Colonic mucosa (tissue), 4 donors: ENCODE data around the gene CKM. TPM values are rescaled to one million over a fixed set of nuclear protein-coding genes. Genes with fewer than 3 reads are reported as not detected.

Source experiments
- DNase-seq: peaks from one replicate; pipeline ENCODE4 v3.0.0-alpha.2; 2020
- H3K27ac ChIP-seq: fragments of 200-600 bp; one replicate; pipeline ENCODE4 v1.8.0; 2021
- H3K27me3 ChIP-seq: fragments of 200-600 bp; one replicate; pipeline ENCODE4 v1.8.0; 2021
- H3K36me3 ChIP-seq: fragments of 200-600 bp; one replicate; pipeline ENCODE4 v1.8.0; 2021
- H3K4me1 ChIP-seq: fragments of 200-600 bp; one replicate; pipeline ENCODE4 v1.8.0; 2021; ENCODE audit warnings: mild to moderate bottlenecking
- H3K4me3 ChIP-seq: fragments of 200-600 bp; one replicate; pipeline ENCODE4 v1.8.0; 2021
- H3K9ac ChIP-seq, 2 donors: one replicate each; pipeline ENCODE4 v1.7.0; 2013; ENCODE audit warnings: control low read depth in 2 of 2, low read depth in 2 of 2, low read length in 2 of 2
- H3K9me3 ChIP-seq: fragments of 200-600 bp; one replicate; pipeline ENCODE4 v1.8.0; 2021
- CTCF ChIP-seq: fragments of 200-600 bp; IDR thresholded peaks from one replicate; pipeline ENCODE4 v1.8.0; 2022; ENCODE audit warnings: antibody characterized with exemption, mild to moderate bottlenecking
- intact Hi-C: fragments of 100-400 bp; cut with DNase I; formaldehyde crosslinking; loops from one replicate; pipeline ENCODE4 v1.14.1; 2022
- total RNA-seq, 2 donors: library from RNA; stranded (reverse); fragmentation: NEBNext Ultra II Directional in 1 of 2; extraction: Animal tissue kit (Norgen Biotek cat#: 25700) in 1 of 2; gene quantifications; one replicate each; pipeline ENCODE4 v1.2.1, GENCODE V29; 2021
- donor health status: healthy.
- donor health status: DM: no; HTN: no; CAD: no.
- donor health status: DM: no; HTN: no; CAD: no.

The CKM gene
- total RNA-seq, 2 donors from 2014 or later = 0.53 TPM; not detected in 1

GRCh38 chr19:45290381-45290931 lies 32.2 kb downstream of the CKM start:
- Histone ChIP-seq H3K36me3 (no peaks in the 10 kb centered on the region), H3K4me1 (no peaks in the 10 kb centered on the region), H3K27me3 (no peaks in the 10 kb centered on the region), H3K27ac (no peak overlapping the region), H3K9ac (no peak overlapping the region), H3K4me3 (no peak overlapping the region), H3K9me3 (no peaks in the 10 kb centered on the region)
- DNase-seq = no peak
- no peak for TF ChIP-seq CTCF
- intact Hi-C loops = no loop called here

- no peak for TF ChIP-seq CTCF
- H3K4me1 ChIP-seq = no peaks in the 10 kb centered on the region
- no peaks in the 10 kb centered on the region for H3K36me3 ChIP-seq
- no peaks in the 10 kb centered on the region for H3K9me3 ChIP-seq
- intact Hi-C loops = no loop called here
- DNase-seq = no peak
- no peak overlapping the region for H3K27ac ChIP-seq
- H3K9ac ChIP-seq = no peak overlapping the region
- H3K4me3 ChIP-seq = no peak overlapping the region
- H3K27me3 ChIP-seq = no peaks in the 10 kb centered on the region
Observed at GRCh38 chr19:45283443-45284033, 39.1 kb downstream of the CKM start.

- Histone ChIP-seq H3K36me3 (no peaks in the 10 kb centered on the region), H3K4me3 (no peak overlapping the region), H3K4me1 (no peaks in the 10 kb centered on the region), H3K27me3 (no peaks in the 10 kb centered on the region), H3K9ac (no peak overlapping the region), H3K27ac (no peak overlapping the region), H3K9me3 (no peaks in the 10 kb centered on the region)
- intact Hi-C loops = no loop called here
- no peak for TF ChIP-seq CTCF
- no peak for DNase-seq
Observed at GRCh38 chr19:45280471-45280961, 42.2 kb downstream of the CKM start.

- Histone ChIP-seq H3K27me3 (no peaks in the 10 kb centered on the region), H3K4me1 (no peaks in the 10 kb centered on the region), H3K27ac (no peak overlapping the region), H3K36me3 (no peaks in the 10 kb centered on the region), H3K9ac (no peak overlapping the region), H3K4me3 (no peak overlapping the region), H3K9me3 (no peaks in the 10 kb centered on the region)
- intact Hi-C loops = no loop called here
- DNase-seq = no peak
- TF ChIP-seq CTCF = no peak
Observed at GRCh38 chr19:45279587-45280192, 43.0 kb downstream of the CKM start.

GRCh38 chr19:45278087-45278486 lies 44.6 kb downstream of the CKM start:
- no peak for DNase-seq
- H3K36me3 ChIP-seq = no peaks in the 10 kb centered on the region

More at GRCh38 chr19:45278087-45278486, 44.6 kb downstream of the CKM start:
- H3K4me3 ChIP-seq = no peak overlapping the region
- no peak overlapping the region for H3K9ac ChIP-seq
- no peaks in the 10 kb centered on the region for H3K4me1 ChIP-seq
- H3K27ac ChIP-seq = no peak overlapping the region
- intact Hi-C loops = no loop called here
- H3K9me3 ChIP-seq = no peaks in the 10 kb centered on the region
- H3K27me3 ChIP-seq = no peaks in the 10 kb centered on the region
- TF ChIP-seq CTCF = no peak
